HCEC 1CT (cell line): Measurements from ENCODE around the gene NEURL2.
A peak's percentile ranks its signal among the peaks of the same experiment; 100 is the strongest.
"Not testable (repeated sequence)": the region's sequence is repeated elsewhere in the genome, so short reads cannot be mapped to it uniquely, and the experiment has no call there.

Experiments
- DNase-seq: peaks from one replicate; pipeline ENCODE4 v3.0.0-alpha.2; 2017

NEURL2 gene

GRCh38 chr20:45890985-45891983 is at the start of gene NEURL2, which contains the start of gene CTSA:
Gene NEURL2, minus strand, starts transcription at chr20:45891208. Its CDS starts 217 bp downstream, at chr20:45890991.
Gene CTSA, plus strand, starts transcription at chr20:45891335. Its CDS starts 234 bp downstream, at chr20:45891569.
- peak; percentile 86 for DNase-seq

GRCh38 chr20:45940469-45940868 is 49.5 kb upstream of the NEURL2 start:
- DNase-seq: no peak

- DNase-seq: no peak
Observed at GRCh38 chr20:45940053-45940452, 49.0 kb upstream of the NEURL2 start.

GRCh38 chr20:45938727-45939438 is 47.9 kb upstream of the NEURL2 start:
- DNase-seq: no peak

GRCh38 chr20:45937765-45938164 is 46.8 kb upstream of the NEURL2 start:
- no peak for DNase-seq

- no peak for DNase-seq
Observed at GRCh38 chr20:45935416-45936046, 44.5 kb upstream of the NEURL2 start.

GRCh38 chr20:45934586-45935415 is 43.8 kb upstream of the NEURL2 start, which contains the start of gene PCIF1:
Gene PCIF1, plus strand, starts transcription at chr20:45934683. Its CDS starts 4,317 bp downstream, at chr20:45939000.
- peak; percentile 95 for DNase-seq

GRCh38 chr20:45934046-45934585 is 43.1 kb upstream of the NEURL2 start:
- DNase-seq: peak; percentile 30

GRCh38 chr20:45933266-45934045 is 42.4 kb upstream of the NEURL2 start:
- DNase-seq: peak; percentile 77

GRCh38 chr20:45931680-45932079 is 40.7 kb upstream of the NEURL2 start:
- DNase-seq: not testable (repeated sequence)

GRCh38 chr20:45927071-45927878 is 36.3 kb upstream of the NEURL2 start:
- DNase-seq: no peak

GRCh38 chr20:45926731-45927070 is 35.7 kb upstream of the NEURL2 start:
- no peak for DNase-seq

GRCh38 chr20:45925821-45926506 is 35.0 kb upstream of the NEURL2 start:
- no peak for DNase-seq

GRCh38 chr20:45924391-45925261 is 33.6 kb upstream of the NEURL2 start:
- DNase-seq: peak; percentile 50

- no peak for DNase-seq
Observed at GRCh38 chr20:45921337-45922189, 30.6 kb upstream of the NEURL2 start.

- no peak for DNase-seq
Observed at GRCh38 chr20:45920462-45921336, 29.7 kb upstream of the NEURL2 start.
